GM19238 (cell line): ENCODE data around the gene SERTAD3.

Source experiments
- DNase-seq: peaks from one replicate; pipeline ENCODE4 v3.0.0; 2011; ENCODE audit warnings: low spot score; ENCODE audit not compliant: insufficient read length

SERTAD3 gene

GRCh38 chr19:40425450-40426287 lies 18.5 kb downstream of the SERTAD3 start, which contains the start of gene SERTAD1:
Gene SERTAD1, minus strand, starts transcription at chr19:40425992. Its CDS starts 2,446 bp downstream, at chr19:40423546.
- DNase-seq, result peak; percentile 99

GRCh38 chr19:40424637-40425449 lies 19.3 kb downstream of the SERTAD3 start:
- no peak for DNase-seq

- DNase-seq, result no peak
These were observed 20.2 kb downstream of the SERTAD3 start for GRCh38 chr19:40423938-40424337.

DNA sequence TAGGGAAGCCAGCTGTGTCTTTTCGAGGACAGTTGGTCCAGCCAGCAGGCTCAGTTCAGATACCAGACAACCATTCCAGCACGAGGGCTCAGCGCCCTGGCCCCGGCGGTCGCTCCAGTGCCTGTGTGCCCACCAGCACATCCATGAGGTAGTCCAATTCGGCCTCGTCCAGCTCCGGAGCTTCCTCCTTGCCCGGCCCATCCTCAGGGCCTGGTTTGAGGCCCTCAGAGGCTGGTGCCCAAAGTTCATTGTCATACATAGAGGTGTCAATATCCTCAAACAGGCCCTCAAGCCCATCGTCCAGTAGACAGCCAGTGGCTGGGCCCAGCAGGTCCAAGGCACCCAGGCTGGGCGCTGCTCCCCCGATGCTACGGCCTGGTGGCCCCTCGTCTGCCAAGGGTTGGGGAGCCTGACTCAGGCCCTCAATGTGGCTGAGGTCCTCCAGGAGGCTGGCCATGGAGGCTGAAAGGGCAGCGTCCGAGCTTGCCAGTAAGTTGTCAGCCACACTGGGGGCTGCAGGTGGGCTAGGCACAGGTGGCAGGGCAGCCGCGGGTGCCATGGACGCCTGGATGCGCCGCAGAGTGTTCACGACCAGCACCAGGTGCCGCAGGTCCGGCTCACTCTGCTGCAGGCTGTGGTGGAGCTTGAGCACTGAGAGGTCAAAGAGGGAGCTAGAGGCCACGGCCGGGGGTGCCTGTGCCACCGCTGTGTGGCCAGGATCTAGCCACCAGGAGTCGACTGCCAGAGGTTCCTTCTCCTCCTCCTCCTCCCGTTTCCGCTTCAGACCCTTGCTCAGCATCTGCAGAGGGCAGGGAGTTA lies 21.2 kb downstream of the SERTAD3 start:
- no peak for DNase-seq

DNA sequence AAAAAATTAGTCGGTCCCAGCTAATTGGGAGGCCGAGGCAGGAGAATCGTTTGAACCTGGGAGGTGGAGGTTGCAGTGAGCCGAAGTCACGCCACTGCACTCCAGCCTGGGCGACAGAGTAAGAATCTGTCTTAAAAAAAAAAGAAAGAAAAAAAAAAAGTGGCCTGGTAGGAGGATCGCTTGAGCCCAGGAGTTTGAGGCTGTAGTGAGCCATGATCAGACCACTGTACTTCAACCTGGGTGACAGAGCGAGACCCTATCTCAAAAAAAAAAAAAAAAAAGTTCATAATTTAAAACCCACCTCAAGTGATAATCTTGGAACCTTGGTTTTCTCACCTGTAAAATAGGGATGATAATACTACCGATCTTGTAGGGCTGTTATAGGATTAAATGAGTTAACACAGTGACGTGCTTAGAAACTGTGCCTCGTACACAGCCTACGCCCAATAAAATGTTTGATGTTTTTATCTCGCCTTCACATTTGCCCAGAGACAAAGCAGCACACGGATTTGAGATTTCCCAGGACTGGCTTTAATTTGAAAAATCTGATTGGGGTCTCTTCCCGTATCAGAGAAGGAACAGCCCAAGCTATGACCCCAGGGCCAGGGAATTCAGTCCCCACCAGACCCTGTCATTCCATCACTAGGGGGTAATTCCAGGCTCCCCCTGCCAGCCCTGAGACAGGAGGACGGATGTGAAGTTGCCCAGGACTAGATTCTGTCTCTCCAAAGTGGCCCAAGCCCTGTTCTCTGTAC lies 22.0 kb downstream of the SERTAD3 start:
- DNase-seq, result no peak

DNA sequence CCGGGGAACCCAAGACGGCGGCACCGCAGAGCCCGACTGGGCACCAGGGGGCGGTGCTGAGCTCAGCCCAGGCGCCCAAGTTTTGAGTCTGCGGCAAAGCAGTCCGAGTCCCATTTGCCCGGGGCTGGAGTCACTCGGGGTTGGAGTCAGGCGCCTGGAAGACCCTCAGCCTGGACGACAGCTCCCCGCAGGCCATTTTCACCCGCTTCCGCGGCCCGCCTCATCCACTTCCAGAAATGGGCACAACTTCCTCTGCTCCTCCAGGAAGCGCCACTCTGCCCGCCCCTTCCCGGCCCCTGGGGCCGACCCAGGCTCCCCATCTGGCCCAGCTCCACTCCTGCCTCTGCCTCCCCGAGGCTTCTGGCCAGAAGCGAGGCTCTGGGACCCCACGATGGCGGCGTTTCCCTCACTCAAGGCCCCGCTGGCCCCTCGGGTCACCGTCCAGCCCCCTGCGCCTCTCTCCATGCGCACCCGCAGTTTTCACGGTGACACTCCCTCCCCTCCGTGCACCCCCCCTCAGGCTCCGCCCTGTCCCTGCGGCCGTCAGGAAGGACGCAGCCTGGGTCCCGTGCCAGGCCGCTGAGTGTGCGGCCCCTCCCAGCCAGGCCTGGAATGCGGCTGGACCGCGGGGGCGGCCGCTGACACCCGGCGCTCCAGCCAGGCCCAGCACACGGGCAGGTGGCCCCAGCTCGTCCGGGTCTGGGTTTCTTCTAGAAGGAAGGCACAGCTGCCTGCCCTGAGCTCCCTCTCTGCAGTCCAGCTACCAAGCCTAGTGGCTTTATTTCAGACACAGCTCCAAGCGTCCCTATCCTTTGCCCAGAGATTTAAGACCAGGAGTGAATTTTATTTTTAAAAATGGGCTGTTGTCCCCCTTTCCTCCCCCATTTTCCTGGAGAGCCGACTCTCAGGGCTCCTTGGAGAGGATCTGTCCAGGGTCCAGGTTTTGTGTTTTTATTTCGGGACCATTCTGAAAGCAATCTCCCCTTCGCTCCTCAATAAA lies 23.1 kb downstream of the SERTAD3 start:
- peak; percentile 69 for DNase-seq

DNA sequence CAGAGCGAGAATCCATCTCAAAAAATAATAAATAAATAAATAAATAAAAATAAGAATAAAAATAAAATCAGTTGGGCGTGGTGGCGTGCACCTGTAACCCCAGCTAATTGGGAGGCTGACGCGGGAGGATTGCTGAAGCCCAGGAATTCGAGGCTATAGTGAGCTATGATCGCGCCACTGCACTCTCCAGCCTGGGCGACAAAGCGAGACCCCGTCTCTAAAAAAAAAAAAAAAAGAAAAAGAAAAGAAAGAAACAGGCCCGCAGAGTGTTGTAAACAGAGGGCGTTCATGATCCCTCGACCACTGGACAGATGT lies 23.7 kb downstream of the SERTAD3 start:
- no peak for DNase-seq

GRCh38 chr19:40419780-40420179 lies 24.4 kb downstream of the SERTAD3 start:
- DNase-seq, result no peak

DNA sequence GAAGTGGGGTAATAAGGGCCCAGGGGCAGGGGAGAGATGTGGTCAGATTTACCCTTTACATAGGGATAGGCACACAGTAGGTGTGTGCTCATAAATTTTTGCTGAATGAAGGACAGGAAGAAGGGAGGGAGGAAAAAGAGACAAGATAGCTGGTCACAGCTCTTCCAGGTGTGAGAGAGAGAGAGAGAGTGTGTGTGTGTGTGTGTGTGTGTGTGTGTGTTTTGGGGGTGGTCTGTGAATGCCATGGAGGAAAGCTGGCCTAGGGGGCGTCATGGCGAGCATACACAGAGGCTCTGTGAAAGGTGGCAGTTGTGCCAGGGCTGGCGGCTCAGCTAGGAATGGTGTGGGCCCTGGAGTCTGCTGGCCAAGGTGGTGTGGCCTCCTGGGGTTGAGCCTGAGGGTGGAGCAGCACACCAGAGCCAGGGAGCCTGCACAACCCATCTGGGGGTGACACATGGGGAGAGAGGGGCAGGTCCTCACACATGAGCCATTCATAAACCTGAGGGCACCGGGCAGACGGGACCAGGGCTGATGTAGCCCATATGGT lies 25.0 kb downstream of the SERTAD3 start:
- DNase-seq, result no peak

GRCh38 chr19:40418040-40418439 lies 26.1 kb downstream of the SERTAD3 start:
- DNase-seq, result no peak

DNA sequence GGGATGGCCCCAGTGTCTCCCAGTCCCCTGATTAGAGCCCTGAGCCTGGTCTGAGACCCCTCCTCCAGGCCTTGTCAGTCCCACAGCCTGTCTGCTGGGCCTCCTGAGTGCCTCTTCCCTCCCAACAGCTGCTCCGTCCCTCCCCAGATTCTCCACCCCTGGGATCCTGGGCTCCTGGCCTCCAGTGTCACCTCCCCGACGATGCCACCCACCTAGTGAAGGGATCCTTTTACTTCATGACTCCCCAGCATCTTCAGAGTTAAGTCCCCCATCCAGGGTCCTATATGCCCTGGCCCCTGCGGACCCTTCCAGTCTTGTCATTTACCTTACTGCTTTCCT lies 26.5 kb downstream of the SERTAD3 start:
- DNase-seq, result no peak

- no peak for DNase-seq
These were observed 27.1 kb downstream of the SERTAD3 start for GRCh38 chr19:40416918-40417642.

- no peak for DNase-seq
These were observed 28.4 kb downstream of the SERTAD3 start for GRCh38 chr19:40415768-40416167.

DNA sequence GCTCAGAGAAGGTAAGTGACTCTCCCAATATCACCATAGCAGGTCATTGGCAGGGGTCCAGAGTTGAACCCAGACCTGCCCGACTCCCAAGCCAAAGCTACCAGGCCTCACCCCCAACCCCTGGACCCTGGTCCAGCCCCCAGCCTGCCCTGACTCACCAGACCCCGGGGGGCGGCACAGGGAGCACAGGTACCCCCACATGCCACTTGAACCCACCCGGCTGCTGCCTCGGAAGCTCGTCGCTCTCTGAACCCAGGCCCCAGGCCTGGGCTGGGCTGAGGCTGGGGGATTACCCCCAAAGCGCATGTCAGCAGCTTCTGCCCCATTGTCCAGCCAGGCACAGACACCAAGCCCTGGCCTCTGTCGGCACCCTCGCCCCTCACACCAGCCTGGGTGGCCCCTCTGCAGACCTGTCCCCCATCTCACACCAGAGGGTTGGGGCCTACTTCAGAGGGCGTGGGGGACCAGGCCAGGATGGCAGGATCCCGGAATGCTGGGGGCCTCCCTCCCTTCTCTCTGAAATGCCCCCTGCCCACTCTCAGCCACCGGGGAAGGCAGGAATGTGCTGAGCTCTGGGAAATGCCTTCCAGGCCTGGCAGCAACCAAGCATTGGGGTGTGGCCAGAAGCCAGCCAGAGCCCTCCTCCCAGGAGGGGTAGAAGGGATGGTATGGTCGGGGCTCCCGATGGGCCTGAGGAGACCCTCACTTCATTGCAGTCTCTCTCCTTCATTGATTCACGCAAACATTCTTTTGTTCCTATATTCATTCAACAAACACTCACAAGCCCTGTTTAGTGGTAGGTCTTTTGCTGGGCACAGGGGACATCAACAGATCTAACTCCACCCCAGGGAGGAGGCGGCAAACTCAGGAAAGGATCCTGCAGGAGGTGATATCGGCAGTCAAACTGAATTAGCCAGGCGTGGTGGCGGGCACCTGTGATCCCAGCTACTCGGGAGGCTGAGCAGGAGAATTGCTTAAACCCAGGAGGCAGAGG lies 29.3 kb downstream of the SERTAD3 start:
- no peak for DNase-seq

- DNase-seq, result no peak
These were observed 30.8 kb downstream of the SERTAD3 start, which contains the start of gene PRX for GRCh38 chr19:40413291-40413845. Gene PRX, minus strand, starts transcription at chr19:40413378. Its CDS starts 5,446 bp downstream, at chr19:40407932.

DNA sequence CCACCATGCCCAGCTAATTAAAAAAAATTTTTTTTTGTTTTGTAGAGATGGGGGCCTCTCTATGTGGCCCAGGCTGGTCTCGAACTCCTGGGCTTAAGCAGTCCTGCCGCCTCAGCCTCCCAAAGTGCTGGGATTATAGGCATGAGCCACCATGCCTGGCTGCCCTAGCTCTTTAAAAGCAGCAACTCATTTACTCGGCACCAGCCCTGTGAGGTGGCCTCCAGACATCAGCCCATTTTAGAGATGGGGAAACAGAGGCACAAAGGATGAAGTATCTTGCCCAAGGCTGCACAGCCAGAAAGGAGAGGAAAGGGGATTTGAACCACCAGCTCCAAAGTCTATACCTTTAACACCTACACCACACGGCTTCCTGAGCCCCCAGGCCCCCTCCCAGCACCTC lies 31.3 kb downstream of the SERTAD3 start:
- no peak for DNase-seq

GRCh38 chr19:40411958-40412499 lies 32.1 kb downstream of the SERTAD3 start:
- no peak for DNase-seq
